HCT116 (cell line): ENCODE data around the gene PNO1. TPM values are rescaled to one million over a fixed set of nuclear protein-coding genes. Genes with fewer than 3 reads are reported as not detected.

ENCODE experiments used
- ATAC-seq: fragments of 200-7000 bp; cut with Tn5 transposase; 2 replicates; pipeline ENCODE4 v1.9.1; 2020; ENCODE audit warnings: mild to moderate bottlenecking, moderate library complexity
- BruUV-seq: library from RNA; stranded (reverse); fragments of 400-500 nt; replicated peaks from 2 replicates; lab custom pipeline; 2021; lab: Mats Ljungman, UMichigan
- CTCF ChIA-PET: fragments of 300-600 bp; sonication (Branson Sonifier 250); formaldehyde crosslinking; loops from one replicate; lab custom pipeline; 2021; ENCODE audit warnings: antibody characterized with exemption; lab: Charles Lee
- POLR2A ChIA-PET: fragments of 300-600, 350-600 bp; sonication (Branson Sonifier 250); formaldehyde crosslinking; loops from one replicate; lab custom pipeline; 2021; ENCODE audit warnings: antibody characterized with exemption; lab: Charles Lee
- RAD21 ChIA-PET, 2 experiments: fragments of 300-600 bp; sonication (Branson Sonifier 250); formaldehyde crosslinking; loops; one replicate each; lab custom pipeline; 2023; ENCODE audit warnings: low total read pairs in 2 of 2; ENCODE audit not compliant: uncharacterized antibody in 2 of 2, unreplicated experiment in 2 of 2, low non-redundant PET in 1 of 2; lab: Charles Lee
- DNase-seq: peaks from one replicate; pipeline ENCODE4 v3.0.0-alpha.2; 2010; ENCODE audit warnings: low read depth, low spot score
- H2AFZ ChIP-seq: fragments of 200-600 bp; shearing (Covaris generic), sonication (generic); 2 replicates; pipeline ENCODE4 v1.6.1; 2017; ENCODE audit warnings: low read depth, mixed run types, mixed read lengths, antibody characterized with exemption, low read length; ENCODE audit not compliant: poor library complexity, severe bottlenecking
- H3K27ac ChIP-seq: 2 replicates; pipeline ENCODE4 v1.5.1; 2012; ENCODE audit warnings: low read depth, low read length
- H3K27me3 ChIP-seq: fragments of 200-600 bp; sonication (generic); 2 replicates; pipeline ENCODE4 v1.6.1; 2016; ENCODE audit warnings: mixed run types, low read length, mixed read lengths; ENCODE audit not compliant: insufficient read depth
- H3K36me3 ChIP-seq, 2 experiments: fragments of 200-500 bp in 1 of 2; fragments of 200-600 bp in 1 of 2; sonication (Bioruptor generic) in 1 of 2; sonication (generic) in 1 of 2; 2 replicates each; pipeline versions ENCODE4 v1.5.1 to v1.6.1; 2014 to 2016; ENCODE audit warnings: low read length in 2 of 2, inconsistent platforms in 1 of 2, mixed read lengths in 1 of 2, mixed run types in 1 of 2; ENCODE audit not compliant: insufficient read depth in 2 of 2, control insufficient read depth in 1 of 2
- H3K4me1 ChIP-seq, 2 experiments: fragments of 200-600 bp in 1 of 2; sonication (generic) in 1 of 2; 2 replicates each; pipeline versions ENCODE4 v1.5.1 to v1.6.1; 2012 to 2017; ENCODE audit warnings: low read length in 2 of 2, inconsistent platforms in 1 of 2, mild to moderate bottlenecking in 1 of 2, mixed read lengths in 1 of 2, mixed run types in 1 of 2, moderate library complexity in 1 of 2; ENCODE audit not compliant: insufficient read depth in 2 of 2, control insufficient read depth in 1 of 2
- H3K4me2 ChIP-seq: fragments of 200-600 bp; sonication (generic); 2 replicates; pipeline ENCODE4 v1.6.1; 2017; ENCODE audit warnings: mixed run types, low read length, mixed read lengths
- H3K4me3 ChIP-seq, 2 experiments: fragments of 200-600 bp in 1 of 2; sonication (generic) in 1 of 2; replicated peaks in 1 of 2; 2 replicates each; pipeline ENCODE4 v1.5.1; 2011 to 2016; ENCODE audit warnings: low read length in 2 of 2, control low read depth in 1 of 2, low read depth in 1 of 2, mild to moderate bottlenecking in 1 of 2, mixed read lengths in 1 of 2, mixed run types in 1 of 2
- H3K79me2 ChIP-seq: fragments of 200-600 bp; sonication (generic); 2 replicates; pipeline ENCODE4 v1.6.1; 2017; ENCODE audit warnings: mild to moderate bottlenecking, mixed run types, low read length, moderate library complexity, mixed read lengths; ENCODE audit not compliant: insufficient read depth
- H3K9ac ChIP-seq: fragments of 200-600 bp; sonication (generic); 2 replicates; pipeline ENCODE4 v1.6.1; 2016; ENCODE audit warnings: low read length, mixed read lengths
- H3K9me2 ChIP-seq: fragments of 200-600 bp; sonication (generic), shearing (Covaris generic); 2 replicates; pipeline ENCODE4 v1.6.1; 2017; ENCODE audit warnings: mixed run types, mild to moderate bottlenecking, moderate library complexity; ENCODE audit not compliant: insufficient read depth
- H3K9me3 ChIP-seq, 2 experiments: fragments of 200-500 bp in 1 of 2; fragments of 200-600 bp in 1 of 2; sonication (Bioruptor generic) in 1 of 2; sonication (generic) in 1 of 2; 2 replicates each; pipeline ENCODE4 v1.6.1; 2014 to 2017; ENCODE audit warnings: low read length in 2 of 2, mixed read lengths in 2 of 2, inconsistent platforms in 1 of 2, low read depth in 1 of 2, mild to moderate bottlenecking in 1 of 2, mixed run types in 1 of 2, moderate library complexity in 1 of 2; ENCODE audit not compliant: control insufficient read depth in 1 of 2, insufficient read depth in 1 of 2
- H4K20me1 ChIP-seq: fragments of 200-600 bp; sonication (generic), shearing (Covaris generic); 2 replicates; pipeline ENCODE4 v1.6.1; 2017; ENCODE audit warnings: mixed run types, mild to moderate bottlenecking, moderate library complexity; ENCODE audit not compliant: insufficient read depth
- ELF1 ChIP-seq: IDR thresholded peaks from 2 replicates; pipeline ENCODE4 v1.6.1; 2012; ENCODE audit warnings: low read depth, borderline replicate concordance
- EZH2 ChIP-seq: fragments of 200-600 bp; sonication (generic); IDR thresholded peaks from 2 replicates; pipeline ENCODE4 v1.6.1; 2017; ENCODE audit warnings: antibody characterized with exemption, mixed run types
- POLR2A ChIP-seq: IDR thresholded peaks from 2 replicates; pipeline ENCODE4 v1.7.0; 2011; ENCODE audit warnings: borderline replicate concordance; ENCODE audit not compliant: insufficient read depth, insufficient read length; ENCODE audit errors: extremely low read depth
- POLR2AphosphoS5 ChIP-seq: IDR thresholded peaks from 2 replicates; pipeline ENCODE4 v1.6.1; 2011; ENCODE audit warnings: mild to moderate bottlenecking, low read depth, low read length, moderate library complexity
- SRF ChIP-seq: IDR thresholded peaks from 2 replicates; pipeline ENCODE4 v1.6.1; 2012; ENCODE audit warnings: low read depth
- ZFX ChIP-seq: fragments of 450-650 bp; IDR thresholded peaks from 2 replicates; pipeline ENCODE4 v1.6.1; 2017
- ZNF274 ChIP-seq: fragments of 200-500 bp; sonication (Bioruptor generic); IDR thresholded peaks from 2 replicates; pipeline ENCODE4 v1.6.1; 2014; ENCODE audit warnings: mild to moderate bottlenecking, low read depth, low read length, inconsistent platforms
- intact Hi-C: fragments of 100-400 bp; cut with micrococcal nuclease; formaldehyde crosslinking; loops from 2 replicates; pipeline ENCODE4 v1.10.0; 2022
- total RNA-seq: library from RNA; stranded (reverse); gene quantifications from one replicate; pipeline ENCODE4 v1.2.1, GENCODE V29; 2021; ENCODE audit not compliant: unreplicated experiment
- TF ChIP-seq, protein P1 (sequence below): IDR thresholded peaks from 2 replicates; pipeline ENCODE4 v1.6.1; 2012
- TF ChIP-seq, protein P2 (sequence below), 3 experiments: fragments of 200-600 bp in 1 of 3; sonication (generic) in 1 of 3; IDR thresholded peaks in 2 of 3; conservative IDR thresholded peaks in 1 of 3; 2 replicates each; pipeline ENCODE4 v1.5.1; 2012 to 2017; ENCODE audit warnings: low read depth in 2 of 3, low read length in 2 of 3, antibody characterized with exemption in 1 of 3, borderline replicate concordance in 1 of 3, control low read depth in 1 of 3, mild to moderate bottlenecking in 1 of 3, mixed read lengths in 1 of 3, mixed run types in 1 of 3, moderate library complexity in 1 of 3; ENCODE audit not compliant: insufficient read depth in 1 of 3
- TF ChIP-seq, protein P3 (sequence below): IDR thresholded peaks from 2 replicates; pipeline ENCODE4 v1.6.1; 2012; ENCODE audit warnings: low read depth

The PNO1 gene
- total RNA-seq, 1 experiment from 2014 or later, result 23.3 TPM

DNA sequence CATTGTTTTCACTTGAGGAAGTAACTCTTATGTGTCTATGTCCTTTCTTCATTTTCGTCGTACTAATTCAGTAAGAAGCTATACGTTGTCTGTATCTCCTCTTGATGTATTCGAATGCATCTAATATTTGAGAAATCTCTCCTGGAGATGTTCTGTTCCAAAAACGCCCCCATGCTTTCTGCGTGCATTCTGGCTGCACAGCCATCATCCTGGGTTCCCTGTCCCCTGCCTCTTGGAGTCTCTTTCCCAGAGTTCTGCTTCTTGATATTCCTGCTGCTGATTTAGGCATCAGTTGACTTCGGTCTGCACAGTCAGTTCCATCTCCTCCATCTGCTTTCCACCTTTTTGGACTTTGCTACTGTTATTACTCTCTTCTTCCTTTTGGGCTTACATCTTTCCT is 13.5 kb downstream of the PNO1 start:
- DNase-seq, result no peak
- H3K9me2 ChIP-seq, result no peaks in the 10 kb centered on the region
- POLR2A ChIA-PET, result no interaction called here
- intact Hi-C loops, result no loop called here
- TF ChIP-seq SRF (no peak), ELF1 (no peak), EZH2 (no peak)
- peaks cover 19% of the 10 kb centered on the region; the same call in 1 of the 2 replicates for H4K20me1 ChIP-seq
- H3K9ac ChIP-seq, result no peak overlapping the region
- H2AFZ ChIP-seq, result no peak overlapping the region
- no peak overlapping the region for H3K27ac ChIP-seq
- CTCF ChIA-PET, result interaction anchor here (0.7 kb wide), 1 partner anchor 111 kb away, joined by 3 read pairs; no protein-coding TSS in a partner anchor
- no TSS peak for BruUV-seq
- RAD21 ChIA-PET, result no interaction called here
- no peak overlapping the region for H3K4me3 ChIP-seq
- H3K4me2 ChIP-seq, result no peak overlapping the region
- H3K4me1 ChIP-seq, result no peaks in the 10 kb centered on the region
- peaks cover 18 to 43% of the 10 kb centered on the region in 2 experiments; a peak in 3 of 4 replicates for H3K36me3 ChIP-seq
- no peaks in the 10 kb centered on the region for H3K9me3 ChIP-seq
- ATAC-seq, result no peak
- H3K27me3 ChIP-seq, result no peaks in the 10 kb centered on the region
- peaks cover 63% of the 10 kb centered on the region for H3K79me2 ChIP-seq

DNA sequence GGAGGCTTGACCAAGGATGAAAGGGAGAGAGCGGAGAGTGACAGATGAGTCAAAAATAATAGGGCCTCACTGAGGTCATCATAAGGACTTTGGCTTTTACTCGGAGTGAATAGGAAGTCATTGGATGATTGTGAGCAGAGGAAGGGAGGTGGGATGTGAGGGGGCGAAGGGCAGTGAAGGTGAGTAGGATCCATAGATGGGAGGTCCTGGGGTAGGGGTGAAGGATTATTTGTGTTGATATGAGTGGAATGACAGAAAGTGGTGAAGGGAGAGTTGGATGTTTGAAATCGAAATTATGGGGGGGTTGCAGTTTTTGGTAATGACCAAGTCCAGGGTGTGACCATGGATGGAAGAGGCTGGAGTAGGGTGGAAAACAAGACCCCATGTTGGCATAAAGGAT is 14.0 kb downstream of the PNO1 start:
- Histone ChIP-seq H3K36me3 (peaks cover 18 to 44% of the 10 kb centered on the region in 2 experiments; a peak in 3 of 4 replicates), H3K27ac (no peak overlapping the region), H3K27me3 (no peaks in the 10 kb centered on the region), H3K4me3 (no peak overlapping the region), H3K79me2 (peaks cover 63% of the 10 kb centered on the region), H3K4me1 (no peaks in the 10 kb centered on the region), H3K9me2 (no peaks in the 10 kb centered on the region), H3K9ac (no peak overlapping the region), H3K4me2 (no peak overlapping the region), H2AFZ (no peak overlapping the region), H3K9me3 (no peaks in the 10 kb centered on the region), H4K20me1 (peaks cover 19% of the 10 kb centered on the region; the same call in 1 of the 2 replicates)
- TF ChIP-seq ZNF274 (no peak), ZFX (no peak), POLR2A (no peak), POLR2AphosphoS5 (no peak), EZH2 (no peak)
- TF ChIP-seq, protein P1, sequence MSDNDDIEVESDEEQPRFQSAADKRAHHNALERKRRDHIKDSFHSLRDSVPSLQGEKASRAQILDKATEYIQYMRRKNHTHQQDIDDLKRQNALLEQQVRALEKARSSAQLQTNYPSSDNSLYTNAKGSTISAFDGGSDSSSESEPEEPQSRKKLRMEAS, result no peak
- TF ChIP-seq, protein P2, sequence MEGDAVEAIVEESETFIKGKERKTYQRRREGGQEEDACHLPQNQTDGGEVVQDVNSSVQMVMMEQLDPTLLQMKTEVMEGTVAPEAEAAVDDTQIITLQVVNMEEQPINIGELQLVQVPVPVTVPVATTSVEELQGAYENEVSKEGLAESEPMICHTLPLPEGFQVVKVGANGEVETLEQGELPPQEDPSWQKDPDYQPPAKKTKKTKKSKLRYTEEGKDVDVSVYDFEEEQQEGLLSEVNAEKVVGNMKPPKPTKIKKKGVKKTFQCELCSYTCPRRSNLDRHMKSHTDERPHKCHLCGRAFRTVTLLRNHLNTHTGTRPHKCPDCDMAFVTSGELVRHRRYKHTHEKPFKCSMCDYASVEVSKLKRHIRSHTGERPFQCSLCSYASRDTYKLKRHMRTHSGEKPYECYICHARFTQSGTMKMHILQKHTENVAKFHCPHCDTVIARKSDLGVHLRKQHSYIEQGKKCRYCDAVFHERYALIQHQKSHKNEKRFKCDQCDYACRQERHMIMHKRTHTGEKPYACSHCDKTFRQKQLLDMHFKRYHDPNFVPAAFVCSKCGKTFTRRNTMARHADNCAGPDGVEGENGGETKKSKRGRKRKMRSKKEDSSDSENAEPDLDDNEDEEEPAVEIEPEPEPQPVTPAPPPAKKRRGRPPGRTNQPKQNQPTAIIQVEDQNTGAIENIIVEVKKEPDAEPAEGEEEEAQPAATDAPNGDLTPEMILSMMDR (IDR thresholded peaks at IDR 0.05 in 2 of 3, conservative IDR thresholded peaks at IDR 0.05 in 1 of 3; ENCODE audit: borderline replicate concordance in 1 of 3, insufficient read depth in 1 of 3, low read depth in 2 of 3, low read length in 2 of 3), result no peak
- TF ChIP-seq, protein P3, sequence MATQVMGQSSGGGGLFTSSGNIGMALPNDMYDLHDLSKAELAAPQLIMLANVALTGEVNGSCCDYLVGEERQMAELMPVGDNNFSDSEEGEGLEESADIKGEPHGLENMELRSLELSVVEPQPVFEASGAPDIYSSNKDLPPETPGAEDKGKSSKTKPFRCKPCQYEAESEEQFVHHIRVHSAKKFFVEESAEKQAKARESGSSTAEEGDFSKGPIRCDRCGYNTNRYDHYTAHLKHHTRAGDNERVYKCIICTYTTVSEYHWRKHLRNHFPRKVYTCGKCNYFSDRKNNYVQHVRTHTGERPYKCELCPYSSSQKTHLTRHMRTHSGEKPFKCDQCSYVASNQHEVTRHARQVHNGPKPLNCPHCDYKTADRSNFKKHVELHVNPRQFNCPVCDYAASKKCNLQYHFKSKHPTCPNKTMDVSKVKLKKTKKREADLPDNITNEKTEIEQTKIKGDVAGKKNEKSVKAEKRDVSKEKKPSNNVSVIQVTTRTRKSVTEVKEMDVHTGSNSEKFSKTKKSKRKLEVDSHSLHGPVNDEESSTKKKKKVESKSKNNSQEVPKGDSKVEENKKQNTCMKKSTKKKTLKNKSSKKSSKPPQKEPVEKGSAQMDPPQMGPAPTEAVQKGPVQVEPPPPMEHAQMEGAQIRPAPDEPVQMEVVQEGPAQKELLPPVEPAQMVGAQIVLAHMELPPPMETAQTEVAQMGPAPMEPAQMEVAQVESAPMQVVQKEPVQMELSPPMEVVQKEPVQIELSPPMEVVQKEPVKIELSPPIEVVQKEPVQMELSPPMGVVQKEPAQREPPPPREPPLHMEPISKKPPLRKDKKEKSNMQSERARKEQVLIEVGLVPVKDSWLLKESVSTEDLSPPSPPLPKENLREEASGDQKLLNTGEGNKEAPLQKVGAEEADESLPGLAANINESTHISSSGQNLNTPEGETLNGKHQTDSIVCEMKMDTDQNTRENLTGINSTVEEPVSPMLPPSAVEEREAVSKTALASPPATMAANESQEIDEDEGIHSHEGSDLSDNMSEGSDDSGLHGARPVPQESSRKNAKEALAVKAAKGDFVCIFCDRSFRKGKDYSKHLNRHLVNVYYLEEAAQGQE, result no peak
- DNase-seq (no peak), ATAC-seq (no peak)
- intact Hi-C loops, result no loop called here
- BruUV-seq, result no TSS peak
- RAD21 ChIA-PET, result no interaction called here
- CTCF ChIA-PET, result no interaction called here
- POLR2A ChIA-PET, result no interaction called here
